HFF-Myc (cell line): ENCODE results near the gene PAGE2.
"Not testable (repeated sequence)": the region's sequence is repeated elsewhere in the genome, so short reads cannot be mapped to it uniquely, and the experiment has no call there.

Experiments used
- DNase-seq: peaks from one replicate; pipeline ENCODE4 v3.0.0-alpha.2; 2011; ENCODE audit warnings: low read depth; ENCODE audit errors: extremely low read depth
- H3K4me3 ChIP-seq: replicated peaks from 2 replicates; pipeline ENCODE4 v1.5.1; 2011; ENCODE audit warnings: low read depth, mild to moderate bottlenecking, control low read depth, low read length
- CTCF ChIP-seq: IDR thresholded peaks from 2 replicates; pipeline ENCODE4 v1.5.1; 2012; ENCODE audit warnings: mild to moderate bottlenecking, low read depth, low read length, control low read depth; ENCODE audit errors: missing control alignments

PAGE2 gene

GRCh38 chrX:55109306-55109705 lies 20.5 kb downstream of the PAGE2 start:
- TF ChIP-seq CTCF = no peak
- H3K4me3 ChIP-seq = no peak overlapping the region
- DNase-seq = no peak

GRCh38 chrX:55111578-55112254 lies 22.9 kb downstream of the PAGE2 start:
- no peak for DNase-seq
- H3K4me3 ChIP-seq = no peak overlapping the region
- TF ChIP-seq CTCF = no peak

GRCh38 chrX:55116589-55116988 lies 27.8 kb downstream of the PAGE2 start:
- not testable (repeated sequence) for DNase-seq, H3K4me3 ChIP-seq

- no peak for DNase-seq
- no peak overlapping the region for H3K4me3 ChIP-seq
- TF ChIP-seq CTCF = no peak
Observed at GRCh38 chrX:55118574-55118973, 29.8 kb downstream of the PAGE2 start.

GRCh38 chrX:55119271-55119670 lies 30.5 kb downstream of the PAGE2 start:
- no peak for DNase-seq
- H3K4me3 ChIP-seq = no peak overlapping the region
- no peak for TF ChIP-seq CTCF

GRCh38 chrX:55119712-55120111 lies 30.9 kb downstream of the PAGE2 start:
- DNase-seq = no peak
- no peak for TF ChIP-seq CTCF
- no peak overlapping the region for H3K4me3 ChIP-seq

GRCh38 chrX:55120761-55121358 lies 32.0 kb downstream of the PAGE2 start:
- no peak for TF ChIP-seq CTCF
- no peak for DNase-seq
- H3K4me3 ChIP-seq = no peak overlapping the region
